Stimulated activated CD4-positive, alpha-beta T cell treated with anti-CD3 and anti-CD28 coated beads, Interleukin-2, amount 100 ng/mL, for 4 hours (primary cell): ENCODE results near the gene CTIF.

Experiments
- DNase-seq: peaks from one replicate; pipeline ENCODE4 v3.0.0-alpha.2; 2020; ENCODE audit warnings: low read depth

CTIF gene

GRCh38 chr18:48575658-48576456 lies 37.0 kb downstream of the CTIF start:
- no peak for DNase-seq

DNA sequence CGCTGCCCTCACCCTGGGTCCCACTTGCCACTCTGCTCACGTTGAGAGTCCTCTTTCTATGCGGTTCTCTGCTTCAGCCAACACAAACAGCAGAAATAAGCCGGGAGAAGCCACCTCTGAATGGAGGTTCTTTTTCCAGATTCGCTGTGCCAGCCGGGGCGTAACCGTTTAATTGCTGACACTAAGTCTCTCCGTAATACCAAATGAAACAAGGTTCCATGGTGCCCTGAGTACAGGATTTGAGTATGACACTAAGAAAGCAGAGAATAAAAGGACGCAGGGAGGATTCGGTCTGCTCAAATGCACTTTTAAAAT lies 37.6 kb downstream of the CTIF start:
- no peak for DNase-seq

GRCh38 chr18:48577478-48578190 lies 38.8 kb downstream of the CTIF start:
- DNase-seq: no peak

GRCh38 chr18:48578289-48578688 lies 39.5 kb downstream of the CTIF start:
- DNase-seq: no peak

DNA sequence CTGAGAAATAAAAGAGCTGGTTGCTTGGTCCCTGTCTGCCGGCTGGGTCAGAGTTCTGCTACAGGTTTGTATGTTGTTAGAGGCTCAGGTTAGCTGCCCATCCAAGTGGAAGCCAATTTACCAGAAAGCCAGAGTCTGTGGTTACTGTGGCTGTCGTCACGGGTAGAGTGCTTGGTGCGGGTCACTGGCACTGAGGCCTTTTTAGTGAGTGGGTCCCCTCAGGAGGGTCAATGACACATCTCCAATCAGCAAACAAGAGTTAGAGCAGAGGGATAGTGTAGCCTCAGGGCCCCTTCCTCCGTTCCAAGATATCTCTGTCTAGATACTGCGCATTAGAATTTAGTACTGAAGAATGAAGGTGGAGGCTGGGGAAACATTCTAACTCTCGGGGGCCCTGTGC lies 41.2 kb downstream of the CTIF start:
- no peak for DNase-seq

- no peak for DNase-seq
Observed at GRCh38 chr18:48580782-48581181, 42.0 kb downstream of the CTIF start.

DNA sequence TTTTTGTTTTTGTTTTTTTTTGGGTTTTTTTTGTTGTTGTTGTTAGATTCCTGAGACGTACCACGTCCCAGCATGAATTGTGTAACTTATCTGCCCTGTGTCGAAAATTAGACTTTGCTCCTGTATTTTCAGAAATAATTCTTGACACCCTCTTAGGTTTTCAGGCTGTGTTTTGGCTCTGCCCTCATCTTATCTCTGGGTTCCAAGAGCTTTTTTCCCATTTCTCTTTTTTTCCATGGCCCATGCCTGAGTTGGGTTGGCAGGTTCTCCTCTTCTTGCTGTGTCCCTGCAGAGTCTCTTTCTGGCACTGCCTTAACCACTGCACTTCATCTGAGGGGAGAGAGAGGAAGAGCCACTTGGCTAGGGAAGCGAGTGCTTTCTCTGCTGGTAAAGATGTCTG lies 42.4 kb downstream of the CTIF start:
- DNase-seq: no peak

- DNase-seq: no peak
Observed at GRCh38 chr18:48581941-48582340, 43.1 kb downstream of the CTIF start.

DNA sequence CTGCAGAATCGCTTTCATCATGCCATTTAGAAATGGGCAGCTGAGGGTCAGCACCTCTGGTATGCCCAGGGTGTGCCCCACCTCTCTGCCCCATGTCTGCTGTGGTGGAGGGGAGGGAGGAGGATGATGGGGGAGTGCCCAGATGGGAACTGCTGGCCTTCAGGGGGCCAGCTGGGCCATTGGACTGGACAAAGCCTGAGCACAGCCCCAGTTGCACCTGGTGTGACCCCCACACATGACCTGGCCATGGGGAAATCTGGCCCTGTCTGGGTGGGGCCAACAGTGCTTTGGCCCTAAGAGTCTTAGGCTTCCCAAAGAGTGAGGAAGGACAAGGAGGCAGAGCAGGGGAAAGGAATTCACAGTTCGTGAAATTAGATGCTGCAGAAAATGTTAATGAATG lies 44.1 kb downstream of the CTIF start:
- no peak for DNase-seq

DNA sequence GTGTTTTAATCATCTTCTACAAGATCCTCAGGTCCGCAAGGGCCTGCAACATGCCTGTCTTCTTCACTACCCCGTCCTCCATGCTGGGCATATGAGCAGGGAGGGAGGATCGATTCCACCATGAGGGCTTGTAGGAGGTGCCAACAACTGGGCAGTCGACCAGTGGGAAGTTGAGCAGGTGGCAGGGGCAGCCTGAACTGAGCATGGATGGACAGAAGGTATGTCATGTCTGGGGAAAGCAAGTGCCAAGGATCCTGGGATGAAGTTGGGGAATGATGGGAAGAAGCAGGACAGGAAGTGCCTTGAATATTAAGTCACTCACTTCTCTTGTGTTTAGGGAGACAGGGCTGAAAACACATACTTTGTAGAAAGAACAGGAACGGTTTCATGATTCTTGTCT lies 44.7 kb downstream of the CTIF start:
- DNase-seq: no peak

GRCh38 chr18:48589797-48590519 lies 51.1 kb downstream of the CTIF start:
- no peak for DNase-seq

DNA sequence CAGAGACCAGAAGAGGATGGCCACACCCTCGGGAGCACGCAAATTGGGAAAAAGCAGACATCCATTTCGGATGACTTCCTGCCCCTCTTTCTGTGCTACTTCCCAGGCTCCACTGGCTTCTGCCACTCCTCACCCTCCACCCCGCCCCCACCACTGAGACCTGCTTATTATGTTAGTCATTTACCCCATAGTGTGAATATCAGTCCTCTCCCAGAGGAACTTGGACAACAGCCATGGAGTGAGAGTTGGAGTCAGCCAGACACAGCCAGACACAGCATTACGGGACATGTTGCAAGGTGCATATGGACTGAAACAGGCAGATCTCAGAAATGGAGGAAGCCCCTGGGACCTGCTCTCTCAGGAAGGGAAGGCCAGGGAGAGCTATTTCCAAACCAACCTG lies 51.8 kb downstream of the CTIF start:
- DNase-seq: no peak

DNA sequence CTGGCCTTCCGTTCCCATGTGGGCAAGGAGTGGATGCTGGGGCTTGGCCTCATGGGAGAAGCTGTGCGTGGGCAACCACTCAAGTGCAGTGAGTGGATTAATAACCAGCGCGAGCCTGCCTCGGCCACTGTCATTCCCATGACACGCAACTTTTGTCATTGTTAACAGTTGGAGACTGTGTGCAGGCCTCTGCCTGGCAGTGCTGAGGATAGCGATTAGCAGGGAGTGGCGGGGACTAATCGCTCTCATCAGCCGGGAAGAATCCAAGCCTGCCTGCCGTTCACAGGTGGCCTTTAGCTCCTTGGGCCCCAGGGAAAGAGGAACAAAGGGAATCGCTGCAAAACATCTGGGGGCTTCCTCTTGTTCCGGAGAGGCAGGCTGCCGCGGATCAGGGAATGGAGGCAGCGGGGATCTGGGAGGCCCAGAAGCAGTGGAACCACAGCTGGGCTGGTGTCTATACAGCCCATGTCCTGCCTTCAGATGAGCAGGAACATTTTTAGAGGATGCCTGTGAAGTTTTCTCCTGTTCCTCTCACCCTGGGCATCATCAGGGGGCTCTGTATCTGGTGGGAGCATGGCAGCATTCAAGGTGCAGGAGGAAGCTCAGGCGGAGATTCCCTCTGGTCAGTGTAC lies 53.8 kb downstream of the CTIF start:
- DNase-seq: no peak

GRCh38 chr18:48594471-48595094 lies 55.8 kb downstream of the CTIF start:
- no peak for DNase-seq

DNA sequence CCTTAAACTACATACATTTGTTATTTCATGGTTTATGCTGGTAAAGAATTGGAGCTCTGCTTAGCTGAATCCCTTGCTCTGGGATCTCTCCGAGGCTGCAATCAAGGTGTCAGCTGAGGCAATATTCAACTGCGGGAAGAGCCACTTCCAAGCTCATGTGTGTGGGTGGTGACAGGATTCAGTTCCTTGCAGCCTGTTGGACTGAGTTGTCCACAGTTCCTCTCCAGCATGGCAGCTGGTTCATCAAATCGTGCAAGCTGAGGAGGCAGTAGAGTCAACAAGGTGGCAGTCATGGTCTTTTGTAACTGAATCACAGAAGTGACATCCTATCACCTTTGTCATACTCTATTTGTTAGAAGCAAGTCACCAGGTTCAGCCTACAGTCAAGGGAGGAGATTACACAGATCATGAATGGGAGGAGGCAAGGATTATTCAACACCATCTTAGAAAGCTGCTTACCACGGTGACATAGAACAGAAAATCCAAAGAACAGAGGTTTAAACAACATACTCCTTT lies 56.9 kb downstream of the CTIF start:
- no peak for DNase-seq

DNA sequence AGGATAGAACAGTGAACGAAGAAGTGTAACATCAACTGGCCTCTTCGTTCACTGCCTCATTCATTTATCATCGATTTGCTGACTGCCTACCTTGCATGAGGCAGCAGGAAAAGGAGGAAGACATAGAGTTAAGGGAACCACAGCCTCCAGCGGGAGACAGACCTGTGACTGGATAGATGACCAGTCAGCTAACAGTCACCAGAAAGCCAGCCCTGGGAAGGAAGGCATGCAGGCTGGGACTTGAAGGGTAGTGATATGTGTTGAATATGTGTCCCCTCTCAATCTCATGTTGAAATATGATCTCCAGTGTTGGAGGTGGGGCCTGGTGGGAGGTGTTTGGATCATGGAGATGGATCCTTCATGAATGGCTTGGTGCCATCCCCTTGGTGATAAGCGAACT lies 58.3 kb downstream of the CTIF start:
- no peak for DNase-seq

GRCh38 chr18:48597671-48598070 lies 58.8 kb downstream of the CTIF start:
- no peak for DNase-seq

- DNase-seq: no peak
Observed at GRCh38 chr18:48599391-48599790, 60.6 kb downstream of the CTIF start.

GRCh38 chr18:48600046-48600445 lies 61.2 kb downstream of the CTIF start:
- no peak for DNase-seq

DNA sequence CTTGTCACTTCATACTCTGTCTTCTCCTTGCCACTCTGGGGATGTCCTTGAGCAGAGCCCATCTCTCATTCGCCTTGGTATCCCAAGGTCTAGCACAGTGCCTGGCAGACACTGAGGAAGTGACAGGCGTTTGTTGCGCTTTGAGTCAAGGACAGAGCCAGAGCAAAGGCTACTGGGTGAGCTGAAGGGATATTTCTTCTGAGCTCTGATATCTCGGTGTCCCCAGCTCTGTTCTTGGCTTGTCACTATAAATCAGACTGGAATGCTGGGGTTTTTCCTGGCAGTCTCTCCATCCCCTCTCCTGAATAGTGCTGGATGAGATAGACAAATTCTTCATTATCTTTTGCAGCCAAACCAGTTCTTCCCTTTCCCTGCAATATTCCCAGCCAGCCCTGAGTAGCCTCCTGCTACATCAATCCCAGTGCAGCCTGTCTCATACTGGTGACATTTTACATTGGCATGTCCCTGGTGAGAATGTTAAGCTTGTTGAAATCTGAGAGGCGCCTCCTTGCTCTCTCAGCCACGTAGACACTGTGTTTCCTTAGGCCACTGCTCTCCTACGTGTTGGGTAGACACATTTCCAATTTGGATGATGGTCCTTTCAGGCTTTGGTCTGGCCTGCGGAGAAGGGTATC lies 61.7 kb downstream of the CTIF start:
- DNase-seq: no peak

DNA sequence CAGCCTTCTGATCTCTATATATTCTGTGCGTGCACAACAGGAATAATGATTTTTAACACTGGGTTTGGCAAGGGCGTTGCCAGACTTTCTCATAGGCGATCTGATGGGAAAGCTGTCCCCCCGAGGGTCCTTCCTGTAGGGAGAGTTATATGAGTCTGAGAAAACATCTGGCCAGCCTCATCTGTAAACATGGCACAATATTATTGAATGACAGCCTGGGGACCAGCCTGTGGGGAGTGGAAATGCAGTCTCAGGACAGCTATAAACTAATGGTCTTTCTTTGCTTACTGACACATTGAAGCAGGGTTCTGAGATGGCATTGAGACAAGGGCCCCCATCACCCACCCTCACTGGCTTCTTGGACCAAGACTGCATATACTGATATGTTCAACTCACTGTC lies 62.5 kb downstream of the CTIF start:
- DNase-seq: no peak
